CD4-positive, alpha-beta T cell treated with Interleukin-15 for 4 hours (primary cell): ENCODE data around the gene APOC4.
"Not testable (repeated sequence)": the region's sequence is repeated elsewhere in the genome, so short reads cannot be mapped to it uniquely, and the experiment has no call there.

Experiments
- DNase-seq: peaks from one replicate; pipeline ENCODE4 v3.0.0-alpha.2; 2020; ENCODE audit warnings: low spot score

The APOC4 gene

GRCh38 chr19:44942067-44942571 lies at the start of gene APOC4:
Gene APOC4, plus strand, starts transcription at chr19:44942237. Its CDS starts 41 bp downstream, at chr19:44942278.
- DNase-seq = no peak

- no peak for DNase-seq
These were observed 49.1 kb upstream of the APOC4 start for GRCh38 chr19:44892932-44893331.

- DNase-seq = no peak
These were observed 48.5 kb upstream of the APOC4 start for GRCh38 chr19:44893332-44894051.

GRCh38 chr19:44894052-44894400 lies 48.0 kb upstream of the APOC4 start:
- DNase-seq = no peak

- DNase-seq = no peak
These were observed 47.1 kb upstream of the APOC4 start for GRCh38 chr19:44894946-44895345.

- DNase-seq = no peak
These were observed 44.2 kb upstream of the APOC4 start for GRCh38 chr19:44897835-44898234.

- DNase-seq = no peak
These were observed 41.5 kb upstream of the APOC4 start for GRCh38 chr19:44900328-44901244.

- DNase-seq = no peak
These were observed 38.8 kb upstream of the APOC4 start for GRCh38 chr19:44903216-44903601.

- peak; percentile 77 for DNase-seq
These were observed 38.2 kb upstream of the APOC4 start for GRCh38 chr19:44903602-44904425.

GRCh38 chr19:44904426-44904994 lies 37.5 kb upstream of the APOC4 start:
- no peak for DNase-seq

GRCh38 chr19:44905437-44906160 lies 36.4 kb upstream of the APOC4 start, which contains the start of gene APOE:
Gene APOE, plus strand, starts transcription at chr19:44905796. Its CDS starts 829 bp downstream, at chr19:44906625.
- DNase-seq = no peak

GRCh38 chr19:44907613-44908012 lies 34.4 kb upstream of the APOC4 start:
- DNase-seq = no peak

- DNase-seq = no peak
These were observed 33.8 kb upstream of the APOC4 start for GRCh38 chr19:44908074-44908835.

- DNase-seq = no peak
These were observed 33.2 kb upstream of the APOC4 start for GRCh38 chr19:44908836-44909261.

GRCh38 chr19:44909775-44910174 lies 32.3 kb upstream of the APOC4 start:
- no peak for DNase-seq

- DNase-seq = not testable (repeated sequence)
These were observed 30.1 kb upstream of the APOC4 start for GRCh38 chr19:44911896-44912295.

GRCh38 chr19:44912854-44913253 lies 29.2 kb upstream of the APOC4 start:
- DNase-seq = no peak

GRCh38 chr19:44913512-44914432 lies 28.3 kb upstream of the APOC4 start:
- DNase-seq = not testable (repeated sequence)
